H7 (cell line): ENCODE results near the gene PUS1. TPM values are rescaled to one million over a fixed set of nuclear protein-coding genes. Genes with fewer than 3 reads are reported as not detected.
"Not testable (repeated sequence)": the region's sequence is repeated elsewhere in the genome, so short reads cannot be mapped to it uniquely, and the experiment has no call there.

Experiments used
- DNase-seq: peaks from one replicate; pipeline ENCODE4 v3.0.0; 2012
- H3K27me3 ChIP-seq: 2 replicates; pipeline ENCODE4 v1.6.0; 2011; ENCODE audit warnings: mild to moderate bottlenecking, low read length; ENCODE audit not compliant: control insufficient read depth, insufficient read depth
- H3K36me3 ChIP-seq: replicated peaks from 2 replicates; pipeline ENCODE4 v1.5.1; 2011; ENCODE audit warnings: low read length; ENCODE audit not compliant: control insufficient read depth, insufficient read depth
- H3K4me3 ChIP-seq: 2 replicates; pipeline ENCODE4 v1.5.1; 2011; ENCODE audit warnings: low read depth, mild to moderate bottlenecking, control low read depth, low read length, moderate library complexity; ENCODE audit not compliant: insufficient read depth
- total RNA-seq: library from RNA; depleted of rRNA; stranded (reverse); fragments of >200 nt; shearing (Covaris generic); gene quantifications from 2 replicates; pipeline ENCODE4 v1.2.3, GENCODE V29; 2014

The PUS1 gene
- total RNA-seq, 1 experiment from 2014 or later, result 31.1 TPM

DNA sequence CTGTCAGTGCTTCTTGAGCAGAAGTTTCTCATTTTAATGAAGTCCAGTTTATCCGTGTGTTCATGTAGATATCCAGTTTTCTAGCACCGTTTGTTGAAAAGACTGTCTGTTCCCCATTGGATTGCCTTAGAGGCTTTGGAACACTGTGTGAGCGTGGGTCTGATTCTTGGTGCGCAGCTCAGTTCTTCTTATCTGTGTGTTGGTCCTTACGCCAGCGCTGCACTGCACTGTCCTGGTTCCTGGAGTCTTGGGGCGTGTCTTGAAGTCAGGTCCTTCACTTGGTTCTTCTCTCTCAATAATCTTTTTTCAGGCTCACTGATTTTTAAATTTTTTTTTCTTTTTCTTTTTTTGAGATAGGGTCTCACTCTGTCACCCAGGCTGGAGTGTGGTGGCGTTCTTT lies 46.2 kb downstream of the PUS1 start:
- DNase-seq, result no peak
- peaks cover 2% of the 10 kb centered on the region for H3K36me3 ChIP-seq
- no peak overlapping the region for H3K4me3 ChIP-seq
- H3K27me3 ChIP-seq, result no peaks in the 10 kb centered on the region

GRCh38 chr12:131979606-131980005 lies 50.5 kb downstream of the PUS1 start:
- DNase-seq, result no peak
- H3K4me3 ChIP-seq, result no peak overlapping the region
- no peaks in the 10 kb centered on the region for H3K27me3 ChIP-seq
- H3K36me3 ChIP-seq, result peaks cover 5% of the 10 kb centered on the region

DNA sequence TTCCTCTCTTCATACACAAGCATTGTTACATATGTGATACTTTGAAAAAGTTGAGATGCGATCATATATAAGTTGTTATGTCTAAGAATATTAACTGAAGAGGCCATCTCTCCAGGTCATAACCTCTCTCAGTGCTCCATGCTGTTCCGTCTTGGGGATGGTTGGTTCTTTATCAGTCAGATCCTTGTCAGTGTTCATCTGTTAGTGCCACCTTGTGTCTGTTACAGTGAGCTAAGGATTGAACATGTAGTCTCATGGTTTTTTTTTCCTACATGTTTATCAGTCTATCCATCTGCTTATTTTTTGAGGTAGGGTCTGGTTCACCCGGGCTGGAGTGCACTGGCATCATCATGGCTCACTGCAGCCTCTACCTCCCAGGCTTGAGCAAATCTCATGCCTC lies 51.2 kb downstream of the PUS1 start:
- Histone ChIP-seq H3K27me3 (no peaks in the 10 kb centered on the region), H3K4me3 (no peak overlapping the region), H3K36me3 (peaks cover 5% of the 10 kb centered on the region)
- DNase-seq, result no peak

GRCh38 chr12:131981388-131981787 lies 52.3 kb downstream of the PUS1 start:
- no peak for DNase-seq
- Histone ChIP-seq H3K27me3 (no peaks in the 10 kb centered on the region), H3K36me3 (peaks cover 7% of the 10 kb centered on the region), H3K4me3 (no peak overlapping the region)

GRCh38 chr12:131982041-131982440 lies 53.0 kb downstream of the PUS1 start:
- H3K36me3 ChIP-seq, result peaks cover 11% of the 10 kb centered on the region

DNA sequence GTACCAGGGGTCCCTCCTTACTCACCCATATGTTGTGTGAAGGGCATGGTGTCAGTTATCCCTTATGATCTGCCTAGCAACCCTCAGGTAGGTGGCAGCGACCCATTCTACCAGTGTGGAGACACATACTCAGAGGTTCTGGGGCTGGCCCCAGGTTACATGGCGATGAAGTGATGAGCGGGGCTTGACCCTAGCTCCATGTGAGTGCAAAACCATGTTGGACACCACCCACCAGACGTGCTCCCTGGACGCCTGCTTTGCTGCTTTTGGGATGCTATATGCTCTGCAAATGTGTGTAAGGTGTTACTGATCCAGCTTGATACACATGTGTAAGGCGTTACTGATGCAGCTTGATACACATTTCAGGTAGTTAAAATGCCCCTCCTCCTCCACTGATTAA lies 54.0 kb downstream of the PUS1 start:
- H3K36me3 ChIP-seq, result peaks cover 15% of the 10 kb centered on the region
- DNase-seq, result no peak

More at GRCh38 chr12:131982041-131982440, 53.0 kb downstream of the PUS1 start:
- Histone ChIP-seq H3K27me3 (no peaks in the 10 kb centered on the region), H3K4me3 (no peak overlapping the region)
- peak; percentile 11 for DNase-seq

GRCh38 chr12:131983554-131983953 lies 54.5 kb downstream of the PUS1 start:
- Histone ChIP-seq H3K36me3 (peaks cover 16% of the 10 kb centered on the region), H3K4me3 (no peak overlapping the region), H3K27me3 (no peaks in the 10 kb centered on the region)
- no peak for DNase-seq

More for the DNA sequence above, 54.0 kb downstream of the PUS1 start:
- Histone ChIP-seq H3K27me3 (no peaks in the 10 kb centered on the region), H3K4me3 (no peak overlapping the region)

GRCh38 chr12:131984334-131984733 lies 55.3 kb downstream of the PUS1 start:
- Histone ChIP-seq H3K27me3 (no peaks in the 10 kb centered on the region), H3K4me3 (no peak overlapping the region), H3K36me3 (peaks cover 16% of the 10 kb centered on the region)
- no peak for DNase-seq

- not testable (repeated sequence) for H3K27me3 ChIP-seq, H3K4me3 ChIP-seq, DNase-seq
- H3K36me3 ChIP-seq, result peaks cover 15% of the 10 kb centered on the region
Observed at GRCh38 chr12:131985510-131985875, 56.4 kb downstream of the PUS1 start.

GRCh38 chr12:131986361-131986760 lies 57.3 kb downstream of the PUS1 start:
- H3K27me3 ChIP-seq, result no peaks in the 10 kb centered on the region
- H3K4me3 ChIP-seq, result no peak overlapping the region
- peaks cover 22% of the 10 kb centered on the region for H3K36me3 ChIP-seq
- DNase-seq, result peak; percentile 36

GRCh38 chr12:131986910-131987309 lies 57.8 kb downstream of the PUS1 start:
- Histone ChIP-seq H3K4me3 (no peak overlapping the region), H3K27me3 (no peaks in the 10 kb centered on the region), H3K36me3 (peaks cover 22% of the 10 kb centered on the region)
- DNase-seq, result peak; percentile 59

DNA sequence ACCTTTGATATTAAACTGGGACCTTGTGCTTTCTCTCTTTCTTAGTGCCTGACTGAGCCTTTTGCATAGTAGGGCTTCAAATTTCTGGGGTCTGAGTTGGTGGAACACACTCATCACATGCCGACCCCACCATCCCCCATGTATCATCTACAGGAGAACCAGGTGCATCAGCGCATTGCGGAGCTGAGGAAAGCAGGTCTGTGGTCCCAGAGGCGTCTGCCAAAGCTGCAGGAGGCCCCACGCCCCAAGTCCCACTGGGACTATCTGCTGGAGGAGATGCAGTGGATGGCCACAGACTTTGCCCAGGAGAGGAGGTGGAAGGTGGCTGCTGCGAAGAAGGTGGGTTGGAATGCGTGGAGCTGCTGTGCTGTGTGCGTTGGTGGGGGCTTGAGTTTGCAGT lies 58.5 kb downstream of the PUS1 start:
- no peaks in the 10 kb centered on the region for H3K27me3 ChIP-seq
- H3K4me3 ChIP-seq, result no peak overlapping the region
- no peak for DNase-seq
- peaks cover 29% of the 10 kb centered on the region for H3K36me3 ChIP-seq

DNA sequence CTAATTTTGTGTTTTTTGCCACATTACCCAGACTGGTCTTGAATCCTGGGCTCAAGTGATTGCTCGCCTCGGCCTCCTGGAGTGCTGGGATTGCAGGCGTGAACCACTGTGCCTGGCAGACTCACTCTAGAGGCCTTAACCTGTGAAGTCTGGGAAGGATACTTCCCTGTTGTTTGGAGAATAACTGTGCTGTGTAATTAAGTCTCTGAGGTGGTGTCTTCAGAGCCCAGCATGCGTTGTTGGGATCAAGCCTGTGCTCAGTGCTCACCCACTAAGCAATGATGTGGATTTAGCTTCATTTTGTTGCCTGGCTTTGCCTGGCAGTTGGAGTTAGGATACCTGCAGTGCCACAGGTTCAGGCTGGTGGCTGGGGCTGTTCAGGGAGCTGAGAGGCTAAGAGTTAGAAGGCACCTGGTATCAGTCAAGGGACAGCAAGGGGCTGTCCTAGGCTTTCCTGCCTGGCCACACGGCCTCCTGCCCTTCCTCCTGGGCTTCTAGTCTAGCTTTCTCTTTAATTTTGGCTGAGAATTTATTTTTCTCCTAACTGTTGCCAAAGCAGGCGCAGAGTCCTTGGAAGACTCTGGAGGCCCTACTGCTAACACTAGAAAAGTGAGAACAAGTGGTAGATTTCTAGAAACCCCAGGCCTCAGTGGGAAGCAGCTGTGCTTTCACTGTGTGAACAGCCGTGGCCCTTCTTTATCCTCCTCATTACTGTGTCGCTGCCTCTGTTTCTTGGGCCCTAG lies 59.1 kb downstream of the PUS1 start:
- Histone ChIP-seq H3K36me3 (peaks cover 34% of the 10 kb centered on the region), H3K4me3 (no peak overlapping the region), H3K27me3 (no peaks in the 10 kb centered on the region)
- DNase-seq, result no peak

- peaks cover 38% of the 10 kb centered on the region for H3K36me3 ChIP-seq
Observed at GRCh38 chr12:131989021-131989420, 59.9 kb downstream of the PUS1 start.

GRCh38 chr12:131990066-131990979 lies 61.2 kb downstream of the PUS1 start:
- Histone ChIP-seq H3K4me3 (no peak overlapping the region), H3K36me3 (peaks cover 40% of the 10 kb centered on the region), H3K27me3 (no peaks in the 10 kb centered on the region)
- peak; percentile 80 for DNase-seq

More at GRCh38 chr12:131989021-131989420, 59.9 kb downstream of the PUS1 start:
- Histone ChIP-seq H3K4me3 (no peak overlapping the region), H3K27me3 (no peaks in the 10 kb centered on the region)
- peak; percentile 48 for DNase-seq
